Activated naive CD4-positive, alpha-beta T cell treated with anti-CD3 and anti-CD28 coated beads, Interleukin-2, amount 10 ng/mL, durations not matched to agents 5 hours and 36 hours (primary cell): ENCODE data around the gene WDR93. TPM values are rescaled to one million over a fixed set of nuclear protein-coding genes. Genes with fewer than 3 reads are reported as not detected.

ENCODE experiments used
- total RNA-seq, 2 experiments: library from RNA; stranded (reverse); gene quantifications; one replicate each; pipeline ENCODE4 v1.2.3, GENCODE V29; 2021

The WDR93 gene
- not detected for total RNA-seq

GRCh38 chr15:89690276-89691218 is at the start of gene WDR93, which contains the start of gene PEX11A:
Gene WDR93, plus strand, starts transcription at chr15:89690811. Its CDS starts 10,936 bp downstream, at chr15:89701747.
Gene PEX11A, minus strand, starts transcription at chr15:89690754. Its CDS starts 122 bp downstream, at chr15:89690632.

GRCh38 chr15:89654847-89655805 is 35.5 kb upstream of the WDR93 start, which contains the start of gene KIF7:
Gene KIF7, minus strand, starts transcription at chr15:89655467. Its CDS starts 2,537 bp downstream, at chr15:89652930.

GRCh38 chr15:89679212-89679611 is 11.4 kb upstream of the WDR93 start, which contains the start of gene PLIN1:
Gene PLIN1, minus strand, starts transcription at chr15:89679367. Its CDS starts 1,878 bp downstream, at chr15:89677489.

GRCh38 chr15:89750560-89751542 is 60.2 kb downstream of the WDR93 start, which contains the start of gene MESP1:
Gene MESP1, minus strand, starts transcription at chr15:89751249. Its CDS starts 18 bp downstream, at chr15:89751231.

GRCh38 chr15:89776274-89777072 is 85.9 kb downstream of the WDR93 start, which contains the start of gene MESP2:
Gene MESP2, plus strand, starts transcription at chr15:89776332. Its CDS starts 26 bp downstream, at chr15:89776358.

Other genes with a start within 250 kb of the WDR93 start
- gene RHCG, start 194.2 kb upstream of the WDR93 start, total RNA-seq: not detected
- 10 to 100 TPM; 16.1 to 17.3 TPM for gene TICRR, start 115.3 kb upstream of the WDR93 start, total RNA-seq
- gene KIF7, start 35.3 kb upstream of the WDR93 start, total RNA-seq: under 1 TPM; 0.07 to 0.08 TPM
- not detected for gene PLIN1, start 11.4 kb upstream of the WDR93 start, total RNA-seq
- 1 to 10 TPM; 1.2 to 1.5 TPM for gene PEX11A, start 57 bp upstream of the WDR93 start, total RNA-seq
- 1 to 10 TPM; 1.2 to 1.4 TPM for gene MESP1, start 60.4 kb downstream of the WDR93 start, total RNA-seq
- gene MESP2, start 85.5 kb downstream of the WDR93 start, total RNA-seq: not detected
- gene ANPEP, start 124.0 kb downstream of the WDR93 start, total RNA-seq: 1 to 10 TPM; 1.0 to 1.4 TPM
- gene AP3S2, start 203.2 kb downstream of the WDR93 start, total RNA-seq: 10 to 100 TPM; 21.6 to 22.1 TPM
- gene ARPIN, start 222.1 kb downstream of the WDR93 start, total RNA-seq: not detected